Progenitor cell of endocrine pancreas (in vitro differentiated cells): ENCODE measurements around the gene ADGRV1. TPM values are rescaled to one million over a fixed set of nuclear protein-coding genes. Genes with fewer than 3 reads are reported as not detected.

ENCODE experiments used
- DNase-seq: peaks from one replicate; pipeline ENCODE4 v3.0.0; 2021; ENCODE audit warnings: low spot score; ENCODE audit not compliant: unreplicated experiment
- H3K27ac Mint-ChIP-seq: 2 replicates; pipeline ENCODE4 v1.8.0; 2021; ENCODE audit warnings: mild to moderate bottlenecking, moderate library complexity, mixed read lengths
- H3K27me3 Mint-ChIP-seq: 2 replicates; pipeline ENCODE4 v1.8.0; 2021; ENCODE audit warnings: mixed read lengths
- H3K36me3 Mint-ChIP-seq: 2 replicates; pipeline ENCODE4 v1.8.0; 2022; ENCODE audit warnings: mixed read lengths; ENCODE audit not compliant: insufficient read depth
- H3K4me1 Mint-ChIP-seq: 2 replicates; pipeline ENCODE4 v1.8.0; 2021; ENCODE audit warnings: low read depth, mixed read lengths
- H3K4me3 Mint-ChIP-seq: 2 replicates; pipeline ENCODE4 v1.8.0; 2021; ENCODE audit warnings: low read depth, mild to moderate bottlenecking, moderate library complexity, mixed read lengths
- H3K9me3 Mint-ChIP-seq: 2 replicates; pipeline ENCODE4 v1.8.0; 2021; ENCODE audit warnings: low read depth, mixed read lengths
- total RNA-seq: library from RNA; stranded (reverse); gene quantifications from 2 replicates; pipeline ENCODE4 v1.2.1, GENCODE V29; 2021
- TF ChIP-seq, protein P1 (sequence below): fragments of 200-600 bp; sonication (generic); IDR thresholded peaks from one replicate; pipeline ENCODE4 v1.5.0; 2021; ENCODE audit warnings: antibody characterized with exemption, mild to moderate bottlenecking; ENCODE audit not compliant: unreplicated experiment

The ADGRV1 gene
- total RNA-seq, 1 donor from 2014 or later = 82.3 TPM

DNA sequence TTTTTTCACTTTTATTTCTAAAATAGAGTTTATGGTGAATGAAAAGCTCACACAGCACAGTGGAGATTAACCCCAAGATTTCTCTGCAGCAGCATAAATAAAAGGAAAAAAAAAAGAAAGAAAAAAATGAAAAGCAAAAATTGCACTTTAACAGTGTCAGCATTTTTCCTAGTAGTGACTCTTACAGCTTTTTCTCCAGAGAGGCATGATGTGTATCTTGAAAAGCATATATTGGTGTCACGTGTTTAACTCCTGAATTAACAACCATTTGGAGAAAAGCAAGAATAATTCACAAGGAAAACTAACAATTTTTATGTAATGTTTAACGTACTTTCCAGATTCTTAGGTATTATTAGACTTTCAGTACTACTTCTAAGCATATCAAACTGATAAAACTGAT, 67.9 kb downstream of the ADGRV1 start:
- TF ChIP-seq, protein P1, sequence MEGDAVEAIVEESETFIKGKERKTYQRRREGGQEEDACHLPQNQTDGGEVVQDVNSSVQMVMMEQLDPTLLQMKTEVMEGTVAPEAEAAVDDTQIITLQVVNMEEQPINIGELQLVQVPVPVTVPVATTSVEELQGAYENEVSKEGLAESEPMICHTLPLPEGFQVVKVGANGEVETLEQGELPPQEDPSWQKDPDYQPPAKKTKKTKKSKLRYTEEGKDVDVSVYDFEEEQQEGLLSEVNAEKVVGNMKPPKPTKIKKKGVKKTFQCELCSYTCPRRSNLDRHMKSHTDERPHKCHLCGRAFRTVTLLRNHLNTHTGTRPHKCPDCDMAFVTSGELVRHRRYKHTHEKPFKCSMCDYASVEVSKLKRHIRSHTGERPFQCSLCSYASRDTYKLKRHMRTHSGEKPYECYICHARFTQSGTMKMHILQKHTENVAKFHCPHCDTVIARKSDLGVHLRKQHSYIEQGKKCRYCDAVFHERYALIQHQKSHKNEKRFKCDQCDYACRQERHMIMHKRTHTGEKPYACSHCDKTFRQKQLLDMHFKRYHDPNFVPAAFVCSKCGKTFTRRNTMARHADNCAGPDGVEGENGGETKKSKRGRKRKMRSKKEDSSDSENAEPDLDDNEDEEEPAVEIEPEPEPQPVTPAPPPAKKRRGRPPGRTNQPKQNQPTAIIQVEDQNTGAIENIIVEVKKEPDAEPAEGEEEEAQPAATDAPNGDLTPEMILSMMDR = no peak
- Mint-ChIP-seq H3K4me3 (no peak overlapping the region), H3K9me3 (no peaks in the 10 kb centered on the region), H3K4me1 (peaks cover under 1% of the 10 kb centered on the region), H3K27ac (no peak overlapping the region), H3K36me3 (peaks cover 10% of the 10 kb centered on the region), H3K27me3 (no peaks in the 10 kb centered on the region)
- no peak for DNase-seq

- H3K27me3 Mint-ChIP-seq = no peaks in the 10 kb centered on the region
Measured at GRCh38 chr5:90628492-90628891, 69.9 kb downstream of the ADGRV1 start.

GRCh38 chr5:90632791-90633190, 74.2 kb downstream of the ADGRV1 start:
- peaks cover 3% of the 10 kb centered on the region for H3K36me3 Mint-ChIP-seq
- TF ChIP-seq, protein P1 = no peak
- H3K27ac Mint-ChIP-seq = no peak overlapping the region
- H3K4me1 Mint-ChIP-seq = peaks cover 2% of the 10 kb centered on the region
- no peaks in the 10 kb centered on the region for H3K27me3 Mint-ChIP-seq
- H3K4me3 Mint-ChIP-seq = no peak overlapping the region
- DNase-seq = no peak
- H3K9me3 Mint-ChIP-seq = no peaks in the 10 kb centered on the region

More at GRCh38 chr5:90628492-90628891, 69.9 kb downstream of the ADGRV1 start:
- Mint-ChIP-seq H3K36me3 (peaks cover 10% of the 10 kb centered on the region), H3K4me1 (peaks cover 2% of the 10 kb centered on the region), H3K27ac (no peak overlapping the region), H3K9me3 (no peaks in the 10 kb centered on the region), H3K4me3 (no peak overlapping the region)
- no peak for DNase-seq
- TF ChIP-seq, protein P1 = no peak

DNA sequence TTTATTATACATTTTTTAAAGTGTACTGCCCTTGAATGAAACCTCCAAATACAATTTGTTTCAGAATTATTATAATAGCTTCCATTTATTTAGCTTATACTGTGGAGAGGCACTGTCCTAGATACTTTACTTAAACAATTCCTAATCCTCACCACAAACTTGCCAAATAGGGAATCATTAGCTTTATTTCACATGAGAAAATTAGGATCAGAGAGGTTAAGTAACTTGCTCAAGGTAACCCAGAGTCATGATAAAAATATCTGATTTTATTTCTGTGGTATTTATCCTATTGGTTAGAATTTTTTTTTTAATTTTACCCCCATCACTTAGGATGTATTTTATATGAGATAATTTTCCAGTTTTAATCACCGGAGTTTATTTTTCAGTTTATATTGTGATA, 78.4 kb downstream of the ADGRV1 start:
- no peak for DNase-seq
- no peaks in the 10 kb centered on the region for H3K27me3 Mint-ChIP-seq
- no peaks in the 10 kb centered on the region for H3K9me3 Mint-ChIP-seq
- H3K4me1 Mint-ChIP-seq = peaks cover 2% of the 10 kb centered on the region
- no peak overlapping the region for H3K27ac Mint-ChIP-seq
- H3K4me3 Mint-ChIP-seq = no peak overlapping the region
- peaks cover 1% of the 10 kb centered on the region for H3K36me3 Mint-ChIP-seq
- TF ChIP-seq, protein P1 = no peak

GRCh38 chr5:90637731-90638130, 79.1 kb downstream of the ADGRV1 start:
- Mint-ChIP-seq H3K9me3 (no peaks in the 10 kb centered on the region), H3K4me3 (no peak overlapping the region), H3K27me3 (no peaks in the 10 kb centered on the region), H3K27ac (no peak overlapping the region), H3K4me1 (peaks cover 2% of the 10 kb centered on the region), H3K36me3 (peaks cover 1% of the 10 kb centered on the region)
- TF ChIP-seq, protein P1 = no peak
- DNase-seq = no peak
